GM19455 (cell line): ENCODE results near the gene ARRDC4.

ENCODE experiments used
- ATAC-seq: cut with Tn5 transposase; IDR thresholded peaks from one replicate; pipeline ENCODE4 v1.9.1; 2021; ENCODE audit not compliant: unreplicated experiment

The ARRDC4 gene

GRCh38 chr15:97960364-97961066, at the start of gene ARRDC4:
Gene ARRDC4 (plus strand): TSS chr15:97960703. CDS start chr15:97960862, 159 bp downstream.
- ATAC-seq, result peak; percentile 95

- ATAC-seq, result no peak
These were observed 45.8 kb upstream of the ARRDC4 start for GRCh38 chr15:97914711-97915110.

GRCh38 chr15:97915261-97915660, 45.2 kb upstream of the ARRDC4 start:
- no peak for ATAC-seq

GRCh38 chr15:97921296-97921865, 39.1 kb upstream of the ARRDC4 start:
- ATAC-seq, result no peak

GRCh38 chr15:97929456-97930229, 30.9 kb upstream of the ARRDC4 start:
- ATAC-seq, result no peak

- no peak for ATAC-seq
These were observed 30.3 kb upstream of the ARRDC4 start for GRCh38 chr15:97930230-97930629.

- no peak for ATAC-seq
These were observed 29.2 kb upstream of the ARRDC4 start for GRCh38 chr15:97931314-97931713.

GRCh38 chr15:97933589-97933988, 26.9 kb upstream of the ARRDC4 start:
- ATAC-seq, result no peak

- ATAC-seq, result no peak
These were observed 19.5 kb upstream of the ARRDC4 start for GRCh38 chr15:97940993-97941392.

GRCh38 chr15:97941572-97941971, 18.9 kb upstream of the ARRDC4 start:
- ATAC-seq, result no peak

GRCh38 chr15:97944724-97945123, 15.8 kb upstream of the ARRDC4 start:
- ATAC-seq, result no peak

- no peak for ATAC-seq
These were observed 12.8 kb upstream of the ARRDC4 start for GRCh38 chr15:97947465-97948260.

GRCh38 chr15:97953254-97953653, 7.2 kb upstream of the ARRDC4 start:
- ATAC-seq, result no peak

GRCh38 chr15:97953748-97954147, 6.8 kb upstream of the ARRDC4 start:
- no peak for ATAC-seq

- no peak for ATAC-seq
These were observed 5.5 kb upstream of the ARRDC4 start for GRCh38 chr15:97955035-97955434.

- no peak for ATAC-seq
These were observed 5.0 kb upstream of the ARRDC4 start for GRCh38 chr15:97955529-97955928.

- ATAC-seq, result no peak
These were observed 659 bp upstream of the ARRDC4 start for GRCh38 chr15:97959724-97960363.

- no peak for ATAC-seq
These were observed 808 bp downstream of the ARRDC4 start for GRCh38 chr15:97961067-97961954.

GRCh38 chr15:97962263-97962662, 1.8 kb downstream of the ARRDC4 start:
- no peak for ATAC-seq

GRCh38 chr15:97963779-97964178, 3.3 kb downstream of the ARRDC4 start:
- no peak for ATAC-seq
